Hepatocyte (in vitro differentiated cells): Measurements from ENCODE around the gene SULT6B1. TPM values are rescaled to one million over a fixed set of nuclear protein-coding genes. Genes with fewer than 3 reads are reported as not detected.
"Not testable (repeated sequence)": the region's sequence is repeated elsewhere in the genome, so short reads cannot be mapped to it uniquely, and the experiment has no call there.

Experiments used
- DNase-seq: peaks from one replicate; pipeline ENCODE4 v3.0.0-alpha.2; 2016; ENCODE audit warnings: low spot score
- H2AFZ ChIP-seq: fragments of 200-600 bp; sonication (generic); 2 replicates; pipeline ENCODE4 v1.6.0; 2016; ENCODE audit warnings: antibody characterized with exemption, mild to moderate bottlenecking
- H3K27ac ChIP-seq: fragments of 200-600 bp; sonication (generic); 2 replicates; pipeline ENCODE4 v1.5.1; 2016; ENCODE audit warnings: mild to moderate bottlenecking
- H3K27me3 ChIP-seq: fragments of 200-600 bp; sonication (generic); 2 replicates; pipeline ENCODE4 v1.6.1; 2016
- H3K36me3 ChIP-seq: fragments of 200-600 bp; sonication (generic); replicated peaks from 2 replicates; pipeline ENCODE4 v1.5.1; 2016; ENCODE audit warnings: low read depth; ENCODE audit not compliant: insufficient read depth
- H3K4me1 ChIP-seq: fragments of 200-600 bp; sonication (generic); 2 replicates; pipeline ENCODE4 v1.5.1; 2016; ENCODE audit warnings: mild to moderate bottlenecking, moderate library complexity; ENCODE audit not compliant: insufficient read depth
- H3K4me2 ChIP-seq: fragments of 200-600 bp; sonication (generic); 2 replicates; pipeline ENCODE4 v1.6.0; 2016
- H3K4me3 ChIP-seq: fragments of 200-600 bp; sonication (generic); 2 replicates; pipeline ENCODE4 v1.5.1; 2016; ENCODE audit warnings: mild to moderate bottlenecking
- H3K79me2 ChIP-seq: fragments of 200-600 bp; sonication (generic); 2 replicates; pipeline ENCODE4 v1.6.0; 2017; ENCODE audit warnings: mild to moderate bottlenecking
- H3K9me2 ChIP-seq: fragments of 200-600 bp; sonication (generic); replicated peaks from 2 replicates; pipeline ENCODE4 v1.6.0; 2017; ENCODE audit warnings: mild to moderate bottlenecking; ENCODE audit not compliant: insufficient read depth
- H3K9me3 ChIP-seq: fragments of 200-600 bp; sonication (generic); 2 replicates; pipeline ENCODE4 v1.5.1; 2016; ENCODE audit warnings: low read depth, mild to moderate bottlenecking
- H4K20me1 ChIP-seq: fragments of 200-600 bp; sonication (generic); 2 replicates; pipeline ENCODE4 v1.6.0; 2016; ENCODE audit warnings: mild to moderate bottlenecking; ENCODE audit not compliant: insufficient read depth, poor library complexity, severe bottlenecking
- EZH2 ChIP-seq: fragments of 200-600 bp; sonication (generic); IDR thresholded peaks from 2 replicates; pipeline ENCODE4 v1.6.1; 2016; ENCODE audit warnings: antibody characterized with exemption, mild to moderate bottlenecking, borderline replicate concordance
- EZH2phosphoT487 ChIP-seq: fragments of 200-600 bp; sonication (generic); IDR thresholded peaks from one replicate; pipeline ENCODE4 v1.6.1; 2018; ENCODE audit warnings: antibody characterized with exemption, mild to moderate bottlenecking, low read depth, moderate library complexity; ENCODE audit not compliant: unreplicated experiment, severe bottlenecking
- WGBS: methylation state at CpG from one replicate; pipeline ENCODE4 v1.1.6; 2016; ENCODE audit warnings: low lambda C conversion rate; ENCODE audit errors: missing lambda C conversion rate; 5-methylcytosine and 5-hydroxymethylcytosine counted together
- polyA plus RNA-seq: library from polyadenylated mRNA; unstranded; fragments of >200 nt; fragmentation: Nextera tagmentation; extraction: Ambion mirVana; gene quantifications from 2 replicates; pipeline ENCODE4 v1.2.1, GENCODE V29; 2016
- total RNA-seq: library from RNA; depleted of rRNA; stranded (reverse); fragments of >200 nt; gene quantifications from 2 replicates; pipeline ENCODE4 v1.2.3, GENCODE V29; 2014
- TF ChIP-seq, protein P1 (sequence below): fragments of 200-600 bp; sonication (generic); IDR thresholded peaks from 2 replicates; pipeline ENCODE4 v1.5.1; 2016; ENCODE audit warnings: antibody characterized with exemption, mild to moderate bottlenecking; ENCODE audit not compliant: poor library complexity

SULT6B1 gene
- total and polyA plus RNA-seq, 2 experiments from 2014 or later: not detected

- no peak overlapping the region for H3K4me3 ChIP-seq
- H3K9me2 ChIP-seq: no peaks in the 10 kb centered on the region
- H3K9me3 ChIP-seq: no peaks in the 10 kb centered on the region
- H3K36me3 ChIP-seq: peaks cover under 1% of the 10 kb centered on the region
- H3K4me2 ChIP-seq: no peak overlapping the region
- TF ChIP-seq EZH2 (no peak), EZH2phosphoT487 (no peak)
- TF ChIP-seq, protein P1, sequence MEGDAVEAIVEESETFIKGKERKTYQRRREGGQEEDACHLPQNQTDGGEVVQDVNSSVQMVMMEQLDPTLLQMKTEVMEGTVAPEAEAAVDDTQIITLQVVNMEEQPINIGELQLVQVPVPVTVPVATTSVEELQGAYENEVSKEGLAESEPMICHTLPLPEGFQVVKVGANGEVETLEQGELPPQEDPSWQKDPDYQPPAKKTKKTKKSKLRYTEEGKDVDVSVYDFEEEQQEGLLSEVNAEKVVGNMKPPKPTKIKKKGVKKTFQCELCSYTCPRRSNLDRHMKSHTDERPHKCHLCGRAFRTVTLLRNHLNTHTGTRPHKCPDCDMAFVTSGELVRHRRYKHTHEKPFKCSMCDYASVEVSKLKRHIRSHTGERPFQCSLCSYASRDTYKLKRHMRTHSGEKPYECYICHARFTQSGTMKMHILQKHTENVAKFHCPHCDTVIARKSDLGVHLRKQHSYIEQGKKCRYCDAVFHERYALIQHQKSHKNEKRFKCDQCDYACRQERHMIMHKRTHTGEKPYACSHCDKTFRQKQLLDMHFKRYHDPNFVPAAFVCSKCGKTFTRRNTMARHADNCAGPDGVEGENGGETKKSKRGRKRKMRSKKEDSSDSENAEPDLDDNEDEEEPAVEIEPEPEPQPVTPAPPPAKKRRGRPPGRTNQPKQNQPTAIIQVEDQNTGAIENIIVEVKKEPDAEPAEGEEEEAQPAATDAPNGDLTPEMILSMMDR: no peak
- H2AFZ ChIP-seq: no peak overlapping the region
- DNase-seq: no peak
- H3K27ac ChIP-seq: no peak overlapping the region
- H3K4me1 ChIP-seq: no peaks in the 10 kb centered on the region
- no peaks in the 10 kb centered on the region for H3K27me3 ChIP-seq
- 93% methylated on average over 3 of the region's 3 CpGs for WGBS
- H4K20me1 ChIP-seq: no peaks in the 10 kb centered on the region
- peaks cover 20% of the 10 kb centered on the region for H3K79me2 ChIP-seq
These were observed 23.5 kb upstream of the SULT6B1 start for GRCh38 chr2:37211939-37212338.

GRCh38 chr2:37211212-37211611 is 22.7 kb upstream of the SULT6B1 start:
- DNase-seq: no peak
- no peaks in the 10 kb centered on the region for H3K9me3 ChIP-seq
- H4K20me1 ChIP-seq: no peaks in the 10 kb centered on the region
- no peaks in the 10 kb centered on the region for H3K27me3 ChIP-seq
- H2AFZ ChIP-seq: no peak overlapping the region
- peaks cover 7% of the 10 kb centered on the region for H3K36me3 ChIP-seq
- H3K4me2 ChIP-seq: no peak overlapping the region
- H3K9me2 ChIP-seq: no peaks in the 10 kb centered on the region
- no peaks in the 10 kb centered on the region for H3K4me1 ChIP-seq
- H3K27ac ChIP-seq: no peak overlapping the region
- TF ChIP-seq, protein P1: no peak
- TF ChIP-seq EZH2 (no peak), EZH2phosphoT487 (no peak)
- H3K79me2 ChIP-seq: peaks cover 25% of the 10 kb centered on the region
- no peak overlapping the region for H3K4me3 ChIP-seq

GRCh38 chr2:37206760-37207159 is 18.3 kb upstream of the SULT6B1 start:
- H3K9me2 ChIP-seq, H3K4me2 ChIP-seq, H3K4me1 ChIP-seq, H3K27me3 ChIP-seq, H4K20me1 ChIP-seq, H3K4me3 ChIP-seq, H3K9me3 ChIP-seq, H3K27ac ChIP-seq, DNase-seq, H2AFZ ChIP-seq: not testable (repeated sequence)
- H3K79me2 ChIP-seq: peaks cover 28% of the 10 kb centered on the region
- peaks cover 13% of the 10 kb centered on the region for H3K36me3 ChIP-seq
- 98% methylated on average over 2 of the region's 2 CpGs for WGBS

DNA sequence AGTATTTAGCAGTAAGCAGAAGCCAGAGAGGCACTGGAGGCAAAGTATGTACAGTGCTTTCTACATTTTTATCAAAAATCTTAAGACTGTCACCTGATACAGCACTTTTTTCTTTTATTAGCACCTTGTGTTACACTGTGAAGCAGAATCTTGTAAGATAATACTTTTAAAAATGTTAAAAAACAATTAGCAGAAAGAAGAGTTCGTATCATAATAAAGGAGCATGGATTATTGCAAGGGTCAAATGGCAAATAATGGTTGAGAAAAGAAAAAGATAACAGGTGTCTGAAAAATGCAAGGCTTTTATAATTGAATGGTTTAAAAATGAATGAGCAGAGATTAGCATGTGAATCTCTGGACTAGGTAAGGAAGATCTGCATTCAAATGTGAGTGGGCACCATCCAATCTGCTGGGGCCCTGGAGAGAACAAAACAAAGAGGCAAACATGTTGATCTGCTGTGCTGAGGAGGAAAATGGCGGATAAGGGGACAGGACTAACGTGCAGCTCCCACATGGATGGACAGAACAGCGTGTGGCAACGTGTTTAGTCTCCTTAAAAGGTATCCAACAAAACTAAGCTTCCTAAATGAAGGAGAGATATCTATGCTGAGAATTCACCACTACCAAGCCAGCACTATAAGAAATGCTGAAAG is 17.3 kb upstream of the SULT6B1 start:
- Histone ChIP-seq H2AFZ (no peak overlapping the region), H3K27me3 (no peaks in the 10 kb centered on the region), H3K79me2 (peaks cover 28% of the 10 kb centered on the region), H3K4me3 (no peak overlapping the region), H3K4me1 (no peaks in the 10 kb centered on the region), H3K9me3 (no peaks in the 10 kb centered on the region), H3K4me2 (no peak overlapping the region), H3K36me3 (peaks cover 13% of the 10 kb centered on the region), H4K20me1 (no peaks in the 10 kb centered on the region), H3K9me2 (no peaks in the 10 kb centered on the region), H3K27ac (no peak overlapping the region)
- WGBS: 80% methylated on average over 5 of the region's 5 CpGs
- TF ChIP-seq EZH2: no peak
- TF ChIP-seq, protein P1: no peak
- TF ChIP-seq EZH2phosphoT487: no peak
- no peak for DNase-seq

- peaks cover 28% of the 10 kb centered on the region for H3K79me2 ChIP-seq
These were observed 16.7 kb upstream of the SULT6B1 start for GRCh38 chr2:37205071-37205661.

More at GRCh38 chr2:37205071-37205661, 16.7 kb upstream of the SULT6B1 start:
- not testable (repeated sequence) for H3K4me3 ChIP-seq, H3K9me2 ChIP-seq, H3K4me1 ChIP-seq, H3K27ac ChIP-seq, H3K4me2 ChIP-seq, H4K20me1 ChIP-seq, H3K9me3 ChIP-seq, H3K27me3 ChIP-seq, H2AFZ ChIP-seq, DNase-seq
- WGBS: 79% methylated on average over 8 of the region's 8 CpGs
- H3K36me3 ChIP-seq: peaks cover 13% of the 10 kb centered on the region
